Tibial artery (tissue), 4 donors: ENCODE data around the gene RBM44.

ENCODE experiments used
- DNase-seq, 2 donors: peaks; one replicate each; pipeline ENCODE4 v3.0.0-alpha.2; 2019
- H3K27ac ChIP-seq, 2 donors: fragments of 200-600 bp; sonication (generic) in 1 of 2; 1 replicate in 1 of 2; 2 replicates in 1 of 2; pipeline ENCODE4 v1.5.1; 2018 to 2019; ENCODE audit warnings: mild to moderate bottlenecking in 1 of 2
- H3K27me3 ChIP-seq, 2 donors: fragments of 200-600 bp; sonication (generic) in 1 of 2; one replicate each; pipeline versions ENCODE4 v1.5.1 to v1.6.0; 2016 to 2019
- H3K36me3 ChIP-seq, 3 donors: fragments of 200-600 bp; sonication (generic) in 2 of 3; one replicate each; pipeline ENCODE4 v1.5.1; 2016 to 2019; ENCODE audit warnings: mild to moderate bottlenecking in 2 of 3
- H3K4me1 ChIP-seq, 4 donors: fragments of 200-600 bp; sonication (generic) in 2 of 4; 1 replicate in 3 of 4; 2 replicates in 1 of 4; pipeline ENCODE4 v1.5.1; 2016 to 2019
- H3K4me3 ChIP-seq, 2 donors: fragments of 200-600 bp; sonication (generic) in 1 of 2; 1 replicate in 1 of 2; 2 replicates in 1 of 2; pipeline ENCODE4 v1.5.1; 2018 to 2019; ENCODE audit warnings: mild to moderate bottlenecking in 2 of 2
- H3K9me3 ChIP-seq, 3 donors: fragments of 200-600 bp; sonication (generic) in 1 of 3; one replicate each; pipeline ENCODE4 v1.5.1; 2016 to 2019
- CTCF ChIP-seq, 2 experiments: fragments of 200-600 bp in 1 of 2; fragments of 450-650 bp in 1 of 2; IDR thresholded peaks; one replicate each; pipeline ENCODE4 v1.5.1; 2017 to 2019; ENCODE audit warnings: antibody characterized with exemption in 2 of 2, mild to moderate bottlenecking in 1 of 2, moderate library complexity in 1 of 2
- intact Hi-C: fragments of 100-400 bp; cut with DNase I; formaldehyde crosslinking; loops from one replicate; pipeline ENCODE4 v1.15.0; 2023; ENCODE audit warnings: low total_unique reads

The RBM44 gene

GRCh38 chr2:237876061-237876526 lies 77.5 kb downstream of the RBM44 start:
- intact Hi-C loops = no loop called here
- peaks cover 7 to 10% (median 9%) of the 10 kb centered on the region in 3 donors for H3K36me3 ChIP-seq
- no peak for TF ChIP-seq CTCF (IDR thresholded peaks at IDR 0.05)
- no peak overlapping the region for H3K4me3 ChIP-seq
- H3K27ac ChIP-seq = peak overlapping the region; percentile 56 to 71
- no peaks in the 10 kb centered on the region for H3K27me3 ChIP-seq
- DNase-seq = peak; percentile 5 to 58
- H3K4me1 ChIP-seq = peaks cover 0 to 80% (median 67%) of the 10 kb centered on the region in 4 donors
- H3K9me3 ChIP-seq = no peaks in the 10 kb centered on the region

- no peak for TF ChIP-seq CTCF (IDR thresholded peaks at IDR 0.05)
- H3K4me1 ChIP-seq = peaks cover 0 to 76% (median 62%) of the 10 kb centered on the region in 4 donors
Observed at GRCh38 chr2:237876532-237876931, 78.0 kb downstream of the RBM44 start.

GRCh38 chr2:237876951-237877491 lies 78.4 kb downstream of the RBM44 start:
- intact Hi-C loops = no loop called here
- Histone ChIP-seq H3K36me3 (peaks cover 11 to 15% (median 12%) of the 10 kb centered on the region in 3 donors), H3K9me3 (no peaks in the 10 kb centered on the region), H3K27me3 (no peaks in the 10 kb centered on the region), H3K4me1 (peaks cover 0 to 71% (median 59%) of the 10 kb centered on the region in 4 donors), H3K4me3 (no peak overlapping the region), H3K27ac (peak overlapping the region; percentile 56 to 71)
- DNase-seq = peak; percentile 21 to 65
- TF ChIP-seq CTCF (IDR thresholded peaks at IDR 0.05) = no peak

More at GRCh38 chr2:237876532-237876931, 78.0 kb downstream of the RBM44 start:
- Histone ChIP-seq H3K27me3 (no peaks in the 10 kb centered on the region), H3K9me3 (no peaks in the 10 kb centered on the region), H3K4me3 (no peak overlapping the region), H3K36me3 (peaks cover 11 to 15% (median 12%) of the 10 kb centered on the region in 3 donors), H3K27ac (peak overlapping the region; percentile 56 to 71)
- intact Hi-C loops = no loop called here
- peak; percentile 14 to 56 for DNase-seq

- TF ChIP-seq CTCF (IDR thresholded peaks at IDR 0.05) = no peak
- H3K27ac ChIP-seq = peak overlapping the region; percentile 56 to 71
Observed at GRCh38 chr2:237877576-237878307, 79.2 kb downstream of the RBM44 start.

GRCh38 chr2:237878321-237879057 lies 79.9 kb downstream of the RBM44 start:
- Histone ChIP-seq H3K4me1 (peaks cover 0 to 56% (median 45%) of the 10 kb centered on the region in 4 donors), H3K27me3 (no peaks in the 10 kb centered on the region), H3K9me3 (no peaks in the 10 kb centered on the region), H3K4me3 (no peak overlapping the region), H3K36me3 (peaks cover 11 to 28% (median 12%) of the 10 kb centered on the region in 3 donors), H3K27ac (peak overlapping the region; percentile 56 to 71)
- TF ChIP-seq CTCF (IDR thresholded peaks at IDR 0.05) = no peak
- DNase-seq = peak; percentile 16 to 60
- intact Hi-C loops = no loop called here

More at GRCh38 chr2:237877576-237878307, 79.2 kb downstream of the RBM44 start:
- Histone ChIP-seq H3K4me3 (no peak overlapping the region), H3K4me1 (peaks cover 0 to 64% (median 53%) of the 10 kb centered on the region in 4 donors), H3K27me3 (no peaks in the 10 kb centered on the region), H3K36me3 (peaks cover 11 to 21% (median 12%) of the 10 kb centered on the region in 3 donors), H3K9me3 (no peaks in the 10 kb centered on the region)
- intact Hi-C loops = no loop called here
- DNase-seq = peak; percentile 16 to 58
